ENCODE data around the gene ACVR2B.

ACVR2B gene

GRCh38 chr3:38458796-38459498, 5.3 kb downstream of the ACVR2B start:
- DNase-seq = no peak

GRCh38 chr3:38459499-38460048, 5.9 kb downstream of the ACVR2B start:
- no peak for DNase-seq

DNA sequence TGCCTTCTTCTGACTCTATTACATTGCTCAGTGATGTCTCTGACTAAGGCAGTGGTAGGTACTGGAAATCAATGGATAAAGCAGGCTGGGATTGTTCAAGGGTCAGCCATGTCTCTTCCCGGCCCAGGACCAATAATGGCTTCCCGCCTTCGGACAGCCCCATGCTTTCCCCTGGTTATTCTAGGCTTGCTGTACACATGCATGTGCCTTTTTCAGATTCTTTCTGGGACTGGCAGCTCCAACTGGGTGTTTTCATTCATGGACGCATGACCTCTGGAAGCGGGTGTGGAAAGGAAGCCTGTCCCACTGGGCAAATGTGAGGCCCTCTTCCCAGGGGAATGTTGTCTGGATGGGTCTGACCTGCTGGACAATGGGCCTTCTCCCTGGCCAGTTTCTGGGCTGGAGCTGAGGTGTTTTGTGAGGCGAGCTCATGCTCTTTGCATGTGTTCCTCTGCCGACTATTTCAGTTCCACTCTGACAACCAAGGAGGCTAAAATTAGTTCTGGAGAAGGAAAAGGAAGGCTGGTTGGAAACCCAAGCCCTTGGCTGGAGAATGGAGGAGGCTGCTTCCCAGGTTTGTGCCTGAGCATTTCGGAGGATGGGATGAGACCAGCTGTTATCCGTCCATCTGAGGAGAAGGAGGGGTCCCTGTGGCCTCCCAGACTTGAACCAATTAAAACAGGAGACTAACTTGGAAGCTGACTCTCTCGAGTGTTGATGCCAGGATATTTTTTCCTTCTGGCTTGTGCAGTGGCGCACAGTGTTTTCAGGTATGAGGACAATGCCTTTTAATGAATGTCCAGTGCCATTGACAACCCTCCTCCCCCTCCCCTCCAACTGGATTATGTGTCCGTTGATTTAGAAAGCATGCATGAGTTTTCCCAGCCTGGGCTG, 6.9 kb downstream of the ACVR2B start:
- no peak for DNase-seq

- DNase-seq = no peak
These were observed 12.0 kb downstream of the ACVR2B start for GRCh38 chr3:38465588-38466154.

- no peak for DNase-seq
These were observed 15.1 kb downstream of the ACVR2B start for GRCh38 chr3:38468765-38469164.

- no peak for DNase-seq
These were observed 16.2 kb downstream of the ACVR2B start for GRCh38 chr3:38469852-38470251.

- no peak for DNase-seq
These were observed 17.7 kb downstream of the ACVR2B start for GRCh38 chr3:38471260-38471857.

GRCh38 chr3:38472342-38472741, 18.7 kb downstream of the ACVR2B start:
- DNase-seq = no peak

DNA sequence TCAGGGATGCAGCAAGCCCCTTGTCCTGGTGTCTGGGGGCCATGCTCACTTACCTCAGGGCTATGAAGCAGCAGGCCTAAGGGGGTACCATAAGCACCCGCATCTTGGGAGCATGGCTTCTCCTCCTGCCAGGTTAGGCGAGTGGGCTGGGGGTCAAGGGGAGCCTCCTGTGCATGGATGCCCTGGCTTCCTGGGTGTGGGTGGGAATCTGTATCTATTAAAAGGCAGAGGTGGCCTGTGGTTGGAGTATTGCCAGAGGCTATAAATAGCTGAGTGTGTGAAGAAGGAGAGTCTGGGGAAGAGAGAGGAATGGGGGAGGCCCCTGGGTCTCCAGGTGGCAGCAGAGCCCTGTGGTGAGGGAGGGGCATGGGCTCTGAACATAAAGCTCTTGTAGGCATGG, 19.5 kb downstream of the ACVR2B start:
- no peak for DNase-seq

GRCh38 chr3:38474928-38475605, 21.4 kb downstream of the ACVR2B start:
- no peak for DNase-seq

DNA sequence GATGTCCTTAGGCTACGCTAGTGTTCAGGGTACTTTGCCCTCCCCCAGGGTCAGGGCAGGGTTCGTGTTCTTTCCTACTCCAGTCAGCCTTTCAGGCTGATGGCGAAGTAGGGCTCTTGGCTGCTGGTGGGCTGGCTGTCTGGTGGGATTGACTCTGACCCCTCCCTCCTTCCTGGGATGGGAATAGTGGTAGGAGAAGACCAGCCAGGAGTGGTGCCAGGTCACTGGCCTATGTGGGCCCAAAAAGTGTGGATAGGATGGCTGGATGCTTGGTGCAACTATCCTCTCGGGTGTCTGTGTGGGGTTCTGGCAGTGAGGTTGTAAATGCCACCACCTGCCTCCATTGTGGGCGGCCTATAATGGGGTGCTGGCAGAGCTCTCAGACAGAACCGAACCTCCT, 22.0 kb downstream of the ACVR2B start:
- no peak for DNase-seq

GRCh38 chr3:38476157-38476756, 22.6 kb downstream of the ACVR2B start:
- DNase-seq = no peak

- DNase-seq = no peak
These were observed 23.5 kb downstream of the ACVR2B start for GRCh38 chr3:38477057-38477820.

GRCh38 chr3:38477839-38478450, 24.3 kb downstream of the ACVR2B start:
- no peak for DNase-seq

DNA sequence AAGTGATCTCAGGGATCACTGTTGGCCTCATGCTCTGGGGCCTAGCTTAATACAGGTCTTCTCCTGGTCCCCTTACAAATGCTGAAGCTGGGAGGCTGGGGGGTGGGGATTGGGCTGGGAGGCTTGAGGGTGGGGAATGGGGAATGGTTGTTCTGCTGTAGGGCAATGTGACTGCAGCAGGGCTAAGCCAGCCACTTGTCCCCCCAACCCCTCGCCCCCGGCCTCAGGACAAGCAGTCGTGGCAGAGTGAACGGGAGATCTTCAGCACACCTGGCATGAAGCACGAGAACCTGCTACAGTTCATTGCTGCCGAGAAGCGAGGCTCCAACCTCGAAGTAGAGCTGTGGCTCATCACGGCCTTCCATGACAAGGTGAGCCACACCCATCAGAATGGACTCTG, 25.2 kb downstream of the ACVR2B start:
- DNase-seq = no peak

DNA sequence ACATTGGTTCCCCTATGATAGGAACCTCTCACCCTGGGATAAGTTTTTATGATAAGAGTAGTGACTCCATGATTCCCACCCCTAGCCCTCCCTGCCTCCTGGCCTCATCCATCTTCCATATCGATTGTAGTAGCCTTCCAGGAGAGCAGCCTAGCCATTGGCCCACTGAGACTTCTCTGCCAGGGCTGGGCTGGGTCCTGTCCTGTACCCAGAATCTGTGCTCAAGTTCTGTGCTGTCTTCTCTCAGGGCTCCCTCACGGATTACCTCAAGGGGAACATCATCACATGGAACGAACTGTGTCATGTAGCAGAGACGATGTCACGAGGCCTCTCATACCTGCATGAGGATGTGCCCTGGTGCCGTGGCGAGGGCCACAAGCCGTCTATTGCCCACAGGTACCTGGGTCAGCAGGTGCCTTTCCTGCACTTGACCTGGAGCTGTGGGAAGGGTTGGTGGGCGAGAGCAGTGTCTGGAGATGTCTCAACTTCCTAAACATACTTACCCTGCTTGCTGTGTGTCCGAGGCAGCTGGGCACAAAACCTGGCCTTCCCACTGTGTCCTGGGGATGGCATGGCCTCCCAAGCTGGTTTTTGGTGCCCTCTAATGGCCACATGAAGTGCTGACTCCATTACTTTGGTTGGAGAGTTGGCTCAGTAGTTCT, 25.9 kb downstream of the ACVR2B start:
- peak; percentile 34 for DNase-seq

DNA sequence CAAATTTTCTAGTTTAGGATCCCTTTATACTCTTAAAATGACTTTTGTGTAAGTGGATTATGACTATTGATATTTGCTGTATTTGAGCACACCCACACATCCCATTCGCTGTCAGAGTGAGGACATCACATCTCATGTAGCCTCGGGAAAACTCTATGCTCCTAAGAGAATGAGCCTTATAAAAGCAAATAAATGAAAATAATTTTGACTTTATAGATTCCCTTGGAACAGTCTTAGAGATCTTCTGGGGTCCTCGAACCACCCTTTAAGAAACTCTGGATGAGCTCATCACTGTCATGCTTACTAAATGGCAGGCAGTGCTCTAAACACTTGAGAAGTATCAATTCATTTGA, 26.4 kb downstream of the ACVR2B start:
- no peak for DNase-seq

GRCh38 chr3:38480930-38481329, 27.2 kb downstream of the ACVR2B start:
- DNase-seq = no peak

DNA sequence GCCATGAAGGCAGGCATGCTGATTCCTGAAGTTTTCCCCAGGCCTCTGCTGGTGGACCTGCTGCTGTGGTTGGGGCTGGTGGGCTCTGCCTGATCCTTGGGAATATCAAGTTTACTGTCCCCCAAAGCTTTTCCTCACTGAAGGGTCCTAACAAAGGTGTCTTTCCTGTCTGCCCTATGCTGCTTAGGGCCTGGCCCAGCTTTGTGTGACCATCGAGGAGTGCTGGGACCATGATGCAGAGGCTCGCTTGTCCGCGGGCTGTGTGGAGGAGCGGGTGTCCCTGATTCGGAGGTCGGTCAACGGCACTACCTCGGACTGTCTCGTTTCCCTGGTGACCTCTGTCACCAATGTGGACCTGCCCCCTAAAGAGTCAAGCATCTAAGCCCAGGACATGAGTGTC, 29.3 kb downstream of the ACVR2B start:
- no peak for DNase-seq

- DNase-seq = no peak
These were observed 33.6 kb downstream of the ACVR2B start for GRCh38 chr3:38487323-38487722.
